Astrocyte (in vitro differentiated cells and primary cell): Measurements from ENCODE around the gene CCDC190. TPM values are rescaled to one million over a fixed set of nuclear protein-coding genes. Genes with fewer than 3 reads are reported as not detected.

Source experiments
- DNase-seq: peaks from one replicate; pipeline ENCODE4 v3.0.0-alpha.2; 2010; ENCODE audit warnings: low read depth
- FAIRE-seq: peaks from 2 replicates; lab custom pipeline; 2011; peaks lifted over from hg19 to GRCh38; lab: Jason Lieb, UNC
- H2AFZ ChIP-seq: 2 replicates; pipeline ENCODE4 v1.6.0; 2012; ENCODE audit warnings: low read depth, low read length, inconsistent platforms
- H3K27ac ChIP-seq: 2 replicates; pipeline ENCODE4 v1.5.1; 2011; ENCODE audit warnings: low read depth, low read length, inconsistent platforms
- H3K27me3 ChIP-seq: 2 replicates; pipeline ENCODE4 v1.6.0; 2011; ENCODE audit warnings: low read length, inconsistent platforms; ENCODE audit not compliant: insufficient read depth
- H3K36me3 ChIP-seq: 2 replicates; pipeline ENCODE4 v1.5.1; 2011; ENCODE audit warnings: low read length, inconsistent platforms; ENCODE audit not compliant: insufficient read depth
- H3K4me1 ChIP-seq: 2 replicates; pipeline ENCODE4 v1.5.1; 2011; ENCODE audit warnings: low read length, inconsistent platforms; ENCODE audit not compliant: insufficient read depth
- H3K4me2 ChIP-seq: 2 replicates; pipeline ENCODE4 v1.6.0; 2012; ENCODE audit warnings: low read length, inconsistent platforms
- H3K4me3 ChIP-seq: 2 replicates; pipeline ENCODE4 v1.5.1; 2011; ENCODE audit warnings: low read depth, mild to moderate bottlenecking, low read length, inconsistent platforms; ENCODE audit not compliant: insufficient read depth
- H3K79me2 ChIP-seq: 2 replicates; pipeline ENCODE4 v1.6.0; 2012; ENCODE audit warnings: mild to moderate bottlenecking, low read length, inconsistent platforms; ENCODE audit not compliant: insufficient read depth
- H3K9ac ChIP-seq: 2 replicates; pipeline ENCODE4 v1.6.0; 2012; ENCODE audit warnings: mild to moderate bottlenecking, low read length, inconsistent platforms
- H3K9me3 ChIP-seq: 2 replicates; pipeline ENCODE4 v1.5.1; 2012; ENCODE audit warnings: low read depth, mild to moderate bottlenecking, low read length, inconsistent platforms; ENCODE audit not compliant: insufficient read depth
- H4K20me1 ChIP-seq: 2 replicates; pipeline ENCODE4 v1.6.0; 2012; ENCODE audit warnings: low read length, inconsistent platforms; ENCODE audit not compliant: insufficient read depth
- H3K27ac Mint-ChIP-seq: one replicate; pipeline ENCODE4 v1.8.0; 2021; ENCODE audit warnings: mild to moderate bottlenecking, mixed read lengths; ENCODE audit not compliant: unreplicated experiment
- H3K27me3 Mint-ChIP-seq: one replicate; pipeline ENCODE4 v1.8.0; 2021; ENCODE audit warnings: low read depth, mixed read lengths; ENCODE audit not compliant: unreplicated experiment
- H3K36me3 Mint-ChIP-seq: one replicate; pipeline ENCODE4 v1.8.0; 2021; ENCODE audit warnings: low read depth, mixed read lengths; ENCODE audit not compliant: unreplicated experiment
- H3K4me1 Mint-ChIP-seq: one replicate; pipeline ENCODE4 v1.8.0; 2021; ENCODE audit warnings: low read depth, mixed read lengths; ENCODE audit not compliant: unreplicated experiment
- H3K4me3 Mint-ChIP-seq: one replicate; pipeline ENCODE4 v1.8.0; 2021; ENCODE audit warnings: mild to moderate bottlenecking, moderate library complexity, mixed read lengths; ENCODE audit not compliant: unreplicated experiment
- H3K9me3 Mint-ChIP-seq: one replicate; pipeline ENCODE4 v1.8.0; 2021; ENCODE audit warnings: mild to moderate bottlenecking, mixed read lengths; ENCODE audit not compliant: unreplicated experiment
- EZH2 ChIP-seq: IDR thresholded peaks from 2 replicates; pipeline ENCODE4 v1.6.1; 2012; ENCODE audit warnings: mild to moderate bottlenecking, low read length, inconsistent platforms; ENCODE audit not compliant: insufficient read depth
- total RNA-seq: library from RNA; stranded (reverse); gene quantifications from 2 replicates; pipeline ENCODE4 v1.2.1, GENCODE V29; 2021
- TF ChIP-seq, protein P1 (sequence below): IDR thresholded peaks from 2 replicates; pipeline ENCODE4 v1.5.1; 2011; ENCODE audit warnings: low read depth, mild to moderate bottlenecking, inconsistent platforms, low read length, moderate library complexity; ENCODE audit not compliant: insufficient read depth

The CCDC190 gene
- total RNA-seq, 1 donor from 2014 or later, result not detected

DNA sequence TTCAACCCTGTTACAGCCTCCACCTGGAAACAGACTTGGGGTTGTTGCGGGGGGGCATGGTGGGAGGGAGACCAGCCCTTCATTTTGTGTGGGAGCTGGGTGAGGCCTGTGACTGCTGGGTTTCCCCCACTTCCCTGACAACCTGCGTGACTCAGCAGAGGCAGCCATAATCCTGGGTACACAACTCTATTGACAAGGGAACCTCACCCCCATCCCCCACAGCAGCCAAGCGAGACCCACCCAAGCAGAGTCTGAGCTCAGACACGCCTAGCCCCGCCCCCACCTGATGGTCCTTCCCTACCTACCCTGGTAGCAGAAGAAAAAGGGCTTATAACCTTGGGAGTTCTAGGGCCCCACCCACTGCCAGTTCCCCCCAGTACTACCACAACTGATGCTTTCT, 8.0 kb upstream of the CCDC190 start:
- H3K36me3 ChIP-seq, result no peaks in the 10 kb centered on the region
- Mint-ChIP-seq H3K4me3 (no peak overlapping the region), H3K27ac (no peak overlapping the region), H3K27me3 (no peaks in the 10 kb centered on the region), H3K4me1 (no peaks in the 10 kb centered on the region), H3K9me3 (no peaks in the 10 kb centered on the region), H3K36me3 (no peaks in the 10 kb centered on the region)
- FAIRE-seq (no peak), DNase-seq (no peak)
- no peaks in the 10 kb centered on the region for H3K27me3 ChIP-seq
- no peak overlapping the region for H2AFZ ChIP-seq
- no peak for TF ChIP-seq EZH2
- TF ChIP-seq, protein P1, sequence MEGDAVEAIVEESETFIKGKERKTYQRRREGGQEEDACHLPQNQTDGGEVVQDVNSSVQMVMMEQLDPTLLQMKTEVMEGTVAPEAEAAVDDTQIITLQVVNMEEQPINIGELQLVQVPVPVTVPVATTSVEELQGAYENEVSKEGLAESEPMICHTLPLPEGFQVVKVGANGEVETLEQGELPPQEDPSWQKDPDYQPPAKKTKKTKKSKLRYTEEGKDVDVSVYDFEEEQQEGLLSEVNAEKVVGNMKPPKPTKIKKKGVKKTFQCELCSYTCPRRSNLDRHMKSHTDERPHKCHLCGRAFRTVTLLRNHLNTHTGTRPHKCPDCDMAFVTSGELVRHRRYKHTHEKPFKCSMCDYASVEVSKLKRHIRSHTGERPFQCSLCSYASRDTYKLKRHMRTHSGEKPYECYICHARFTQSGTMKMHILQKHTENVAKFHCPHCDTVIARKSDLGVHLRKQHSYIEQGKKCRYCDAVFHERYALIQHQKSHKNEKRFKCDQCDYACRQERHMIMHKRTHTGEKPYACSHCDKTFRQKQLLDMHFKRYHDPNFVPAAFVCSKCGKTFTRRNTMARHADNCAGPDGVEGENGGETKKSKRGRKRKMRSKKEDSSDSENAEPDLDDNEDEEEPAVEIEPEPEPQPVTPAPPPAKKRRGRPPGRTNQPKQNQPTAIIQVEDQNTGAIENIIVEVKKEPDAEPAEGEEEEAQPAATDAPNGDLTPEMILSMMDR, result no peak
- H3K9me3 ChIP-seq, result no peaks in the 10 kb centered on the region
- no peaks in the 10 kb centered on the region for H3K79me2 ChIP-seq
- no peak overlapping the region for H3K27ac ChIP-seq
- H4K20me1 ChIP-seq, result no peaks in the 10 kb centered on the region
- no peak overlapping the region for H3K4me2 ChIP-seq
- peaks cover 11% of the 10 kb centered on the region for H3K4me1 ChIP-seq
- H3K4me3 ChIP-seq, result no peak overlapping the region
- H3K9ac ChIP-seq, result no peak overlapping the region

DNA sequence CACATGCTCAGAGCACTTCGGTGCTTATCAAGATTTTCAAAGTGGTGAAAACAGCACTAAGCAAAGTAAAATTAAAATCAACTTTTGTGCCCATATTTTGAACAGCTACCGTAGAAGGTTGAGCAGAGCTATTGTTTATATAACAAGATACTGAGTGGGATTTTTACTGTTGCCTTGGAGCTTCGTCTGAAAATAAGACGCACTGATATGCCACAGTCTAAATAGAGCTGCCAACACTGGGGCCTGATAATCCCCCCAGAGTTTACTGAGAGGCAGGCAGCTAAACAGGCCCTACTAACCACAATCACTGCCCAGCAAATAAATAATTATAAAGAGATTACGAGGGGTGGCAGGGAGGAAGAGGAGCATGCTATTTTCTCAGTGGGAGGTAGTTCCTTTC, 650 bp upstream of the CCDC190 start:
- Histone ChIP-seq H3K4me3 (no peak overlapping the region), H4K20me1 (no peaks in the 10 kb centered on the region), H3K36me3 (no peaks in the 10 kb centered on the region), H3K9ac (no peak overlapping the region), H3K4me1 (peaks cover 25% of the 10 kb centered on the region), H3K4me2 (no peak overlapping the region), H3K9me3 (no peaks in the 10 kb centered on the region), H3K27ac (no peak overlapping the region), H3K79me2 (no peaks in the 10 kb centered on the region), H2AFZ (peak overlapping the region; percentile 43), H3K27me3 (no peaks in the 10 kb centered on the region)
- Mint-ChIP-seq H3K36me3 (no peaks in the 10 kb centered on the region), H3K9me3 (no peaks in the 10 kb centered on the region), H3K4me1 (peaks cover 3% of the 10 kb centered on the region), H3K4me3 (no peak overlapping the region), H3K27me3 (no peaks in the 10 kb centered on the region), H3K27ac (no peak overlapping the region)
- TF ChIP-seq, protein P1, result no peak
- no peak for TF ChIP-seq EZH2
- no peak for DNase-seq
- FAIRE-seq, result no peak

DNA sequence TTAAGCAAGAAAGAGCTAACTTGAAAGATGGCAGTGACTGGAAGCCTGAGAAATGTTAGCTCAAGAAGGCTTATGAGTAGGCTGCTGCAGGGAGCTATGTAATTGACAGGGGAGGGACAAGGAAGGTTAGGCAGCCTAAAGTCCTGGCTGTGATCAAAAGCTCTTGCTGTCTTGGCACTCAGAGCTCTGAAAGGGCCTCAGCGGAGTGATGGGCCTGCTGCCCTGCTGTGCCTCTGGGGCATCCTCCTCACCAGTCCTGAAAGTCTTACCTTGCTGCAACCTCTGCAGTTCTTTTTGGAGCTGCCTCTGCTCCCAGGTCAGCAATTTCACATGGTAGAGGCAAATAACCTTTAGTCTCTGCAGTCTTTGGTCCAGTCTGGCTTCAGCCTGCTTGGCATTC, 1.8 kb downstream of the CCDC190 start:
- no peaks in the 10 kb centered on the region for H3K79me2 ChIP-seq
- H3K4me3 ChIP-seq, result no peak overlapping the region
- H3K9me3 Mint-ChIP-seq, result no peaks in the 10 kb centered on the region
- H3K27me3 Mint-ChIP-seq, result no peaks in the 10 kb centered on the region
- DNase-seq, result no peak
- H3K4me2 ChIP-seq, result no peak overlapping the region
- TF ChIP-seq, protein P1, result no peak
- TF ChIP-seq EZH2, result no peak
- no peaks in the 10 kb centered on the region for H3K36me3 ChIP-seq
- no peak overlapping the region for H3K27ac ChIP-seq
- no peak overlapping the region for H2AFZ ChIP-seq
- no peaks in the 10 kb centered on the region for H3K27me3 ChIP-seq
- no peaks in the 10 kb centered on the region for H3K9me3 ChIP-seq
- peaks cover 20% of the 10 kb centered on the region for H3K4me1 Mint-ChIP-seq
- peaks cover 45% of the 10 kb centered on the region for H3K4me1 ChIP-seq
- H3K9ac ChIP-seq, result no peak overlapping the region
- no peak overlapping the region for H3K27ac Mint-ChIP-seq
- H3K4me3 Mint-ChIP-seq, result no peak overlapping the region
- H4K20me1 ChIP-seq, result no peaks in the 10 kb centered on the region
- no peaks in the 10 kb centered on the region for H3K36me3 Mint-ChIP-seq
- FAIRE-seq, result no peak
